Type B pancreatic cell (in vitro differentiated cells): ENCODE results near the gene ZNF292. TPM values are rescaled to one million over a fixed set of nuclear protein-coding genes. Genes with fewer than 3 reads are reported as not detected.

Experiments
- DNase-seq: peaks from one replicate; pipeline ENCODE4 v3.0.0; 2021; ENCODE audit warnings: mixed read lengths; ENCODE audit not compliant: unreplicated experiment; ENCODE audit errors: extremely low spot score
- H3K27ac Mint-ChIP-seq: 2 replicates; pipeline ENCODE4 v1.8.0; 2021; ENCODE audit warnings: mild to moderate bottlenecking, mixed read lengths
- H3K27me3 Mint-ChIP-seq: 2 replicates; pipeline ENCODE4 v1.8.0; 2021; ENCODE audit warnings: mixed read lengths
- H3K36me3 Mint-ChIP-seq: 2 replicates; pipeline ENCODE4 v1.8.0; 2021; ENCODE audit warnings: mixed read lengths
- H3K4me1 Mint-ChIP-seq: one replicate; pipeline ENCODE4 v1.8.0; 2021; ENCODE audit warnings: mixed read lengths; ENCODE audit not compliant: unreplicated experiment
- H3K4me3 Mint-ChIP-seq: 2 replicates; pipeline ENCODE4 v1.8.0; 2021; ENCODE audit warnings: mild to moderate bottlenecking, mixed read lengths
- H3K9me3 Mint-ChIP-seq: 2 replicates; pipeline ENCODE4 v1.8.0; 2021; ENCODE audit warnings: mixed read lengths
- total RNA-seq: library from RNA; stranded (reverse); gene quantifications from 2 replicates; pipeline ENCODE4 v1.2.1, GENCODE V29; 2021; ENCODE audit warnings: low replicate concordance
- TF ChIP-seq, protein P1 (sequence below): fragments of 200-600 bp; sonication (generic); conservative IDR thresholded peaks from 2 replicates; pipeline ENCODE4 v1.5.0; 2021; ENCODE audit warnings: antibody characterized with exemption, mild to moderate bottlenecking

ZNF292 gene
- total RNA-seq, 1 donor from 2014 or later, result 61.1 TPM

DNA sequence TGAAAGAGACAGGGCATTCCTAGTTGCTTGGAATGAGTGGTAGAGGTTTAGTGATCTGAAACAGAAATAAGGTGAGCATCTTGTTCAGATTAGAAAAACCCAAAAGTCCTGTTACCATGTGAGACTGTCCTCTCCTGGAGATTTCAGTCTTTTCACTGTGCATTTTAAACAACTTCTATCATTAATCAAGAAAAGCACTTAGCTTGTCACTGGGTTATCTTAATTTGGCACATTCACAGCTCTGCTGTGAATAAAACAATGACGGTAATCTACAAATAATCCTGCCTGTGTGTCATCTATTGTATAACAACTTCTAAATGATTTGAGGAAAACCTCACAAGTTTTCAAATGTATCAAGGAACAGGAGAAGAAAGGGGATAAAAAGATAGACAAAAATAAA lies 157.5 kb downstream of the ZNF292 start:
- H3K27me3 Mint-ChIP-seq, result peaks cover 35% of the 10 kb centered on the region
- no peaks in the 10 kb centered on the region for H3K4me1 Mint-ChIP-seq
- no peaks in the 10 kb centered on the region for H3K36me3 Mint-ChIP-seq
- H3K9me3 Mint-ChIP-seq, result no peaks in the 10 kb centered on the region
- no peak overlapping the region for H3K27ac Mint-ChIP-seq
- no peak overlapping the region for H3K4me3 Mint-ChIP-seq
- TF ChIP-seq, protein P1, sequence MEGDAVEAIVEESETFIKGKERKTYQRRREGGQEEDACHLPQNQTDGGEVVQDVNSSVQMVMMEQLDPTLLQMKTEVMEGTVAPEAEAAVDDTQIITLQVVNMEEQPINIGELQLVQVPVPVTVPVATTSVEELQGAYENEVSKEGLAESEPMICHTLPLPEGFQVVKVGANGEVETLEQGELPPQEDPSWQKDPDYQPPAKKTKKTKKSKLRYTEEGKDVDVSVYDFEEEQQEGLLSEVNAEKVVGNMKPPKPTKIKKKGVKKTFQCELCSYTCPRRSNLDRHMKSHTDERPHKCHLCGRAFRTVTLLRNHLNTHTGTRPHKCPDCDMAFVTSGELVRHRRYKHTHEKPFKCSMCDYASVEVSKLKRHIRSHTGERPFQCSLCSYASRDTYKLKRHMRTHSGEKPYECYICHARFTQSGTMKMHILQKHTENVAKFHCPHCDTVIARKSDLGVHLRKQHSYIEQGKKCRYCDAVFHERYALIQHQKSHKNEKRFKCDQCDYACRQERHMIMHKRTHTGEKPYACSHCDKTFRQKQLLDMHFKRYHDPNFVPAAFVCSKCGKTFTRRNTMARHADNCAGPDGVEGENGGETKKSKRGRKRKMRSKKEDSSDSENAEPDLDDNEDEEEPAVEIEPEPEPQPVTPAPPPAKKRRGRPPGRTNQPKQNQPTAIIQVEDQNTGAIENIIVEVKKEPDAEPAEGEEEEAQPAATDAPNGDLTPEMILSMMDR, result no peak
- DNase-seq, result no peak

Other genes with a start within 250 kb of the ZNF292 start
- gene HTR1E, start 218.0 kb upstream of the ZNF292 start, total RNA-seq, result 0.39 and 0.52 TPM in 2 replicates
- gene CGA, start 60.5 kb upstream of the ZNF292 start, total RNA-seq, result 0.43 and 30.3 TPM in 2 replicates
- 15.0 and 18.0 TPM in 2 replicates for gene SMIM8, start 167.0 kb downstream of the ZNF292 start, total RNA-seq
- 0.67 TPM in 1 of 2 replicates, not detected in the other for gene GJB7, start 173.7 kb downstream of the ZNF292 start, total RNA-seq
- 3.3 and 4.7 TPM in 2 replicates for gene C6orf163, start 189.2 kb downstream of the ZNF292 start, total RNA-seq